ENCODE measurements around the gene MTHFD2.

Gene MTHFD2

DNA sequence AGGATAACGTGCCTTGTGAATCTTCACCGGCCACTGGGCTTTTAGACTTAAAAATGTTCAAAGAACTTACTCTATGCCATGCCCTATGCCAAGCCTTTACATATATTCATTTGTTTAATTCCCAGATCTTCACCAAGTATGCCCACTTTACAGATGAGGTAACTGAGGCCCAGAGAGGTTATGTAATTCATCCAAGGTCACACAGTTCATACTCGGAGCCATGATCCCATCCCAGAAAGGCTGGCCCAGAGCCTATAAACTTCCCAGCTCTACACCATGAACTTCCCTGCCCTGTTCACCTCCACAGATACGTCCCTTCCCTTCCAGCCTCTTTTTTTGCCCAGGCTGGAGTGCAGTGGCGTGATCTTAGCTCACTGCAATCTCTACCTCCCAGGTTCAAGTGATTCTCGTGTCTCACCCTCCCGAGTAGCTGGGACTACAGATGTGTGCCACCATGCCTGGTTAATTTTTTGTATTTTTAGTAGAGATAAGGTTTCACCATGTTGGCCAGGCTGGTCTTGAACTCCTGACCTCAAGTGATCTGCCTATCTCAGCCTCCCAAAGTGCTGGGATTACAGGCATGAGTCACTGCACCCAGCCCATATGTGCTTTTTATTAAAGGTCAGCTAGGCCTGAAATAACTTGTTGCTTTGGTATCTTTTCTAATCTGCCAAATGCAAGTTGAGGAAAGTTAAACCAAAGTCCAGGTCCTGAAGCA lies 44.1 kb downstream of the MTHFD2 start:
- no peak for DNase-seq
- Histone ChIP-seq H3K4me3 (ENCODE audit: low read depth in 1 of 2, low read length in 2 of 2) (no peak overlapping the region), H3K4me1 (ENCODE audit: insufficient read depth, low read length) (no peaks in the 10 kb centered on the region), H3K27ac (ENCODE audit: low read length) (no peak overlapping the region), H3K9me3 (ENCODE audit: insufficient read depth, low read length, severe bottlenecking) (no peaks in the 10 kb centered on the region), H3K4me2 (ENCODE audit: insufficient read depth, low read length) (no peak overlapping the region), H3K79me2 (ENCODE audit: insufficient read depth, low read length) (no peaks in the 10 kb centered on the region), H2AFZ (ENCODE audit: low read depth, low read length) (no peak overlapping the region), H3K36me3 (ENCODE audit: insufficient read depth, low read length) (no peaks in the 10 kb centered on the region), H3K27me3 (ENCODE audit: insufficient read depth, low read length, poor library complexity) (peaks cover 8% of the 10 kb centered on the region), H3K9ac (ENCODE audit: low read depth, low read length) (no peak overlapping the region), H4K20me1 (ENCODE audit: insufficient read depth, low read length) (no peaks in the 10 kb centered on the region)
- TF ChIP-seq, protein P1, sequence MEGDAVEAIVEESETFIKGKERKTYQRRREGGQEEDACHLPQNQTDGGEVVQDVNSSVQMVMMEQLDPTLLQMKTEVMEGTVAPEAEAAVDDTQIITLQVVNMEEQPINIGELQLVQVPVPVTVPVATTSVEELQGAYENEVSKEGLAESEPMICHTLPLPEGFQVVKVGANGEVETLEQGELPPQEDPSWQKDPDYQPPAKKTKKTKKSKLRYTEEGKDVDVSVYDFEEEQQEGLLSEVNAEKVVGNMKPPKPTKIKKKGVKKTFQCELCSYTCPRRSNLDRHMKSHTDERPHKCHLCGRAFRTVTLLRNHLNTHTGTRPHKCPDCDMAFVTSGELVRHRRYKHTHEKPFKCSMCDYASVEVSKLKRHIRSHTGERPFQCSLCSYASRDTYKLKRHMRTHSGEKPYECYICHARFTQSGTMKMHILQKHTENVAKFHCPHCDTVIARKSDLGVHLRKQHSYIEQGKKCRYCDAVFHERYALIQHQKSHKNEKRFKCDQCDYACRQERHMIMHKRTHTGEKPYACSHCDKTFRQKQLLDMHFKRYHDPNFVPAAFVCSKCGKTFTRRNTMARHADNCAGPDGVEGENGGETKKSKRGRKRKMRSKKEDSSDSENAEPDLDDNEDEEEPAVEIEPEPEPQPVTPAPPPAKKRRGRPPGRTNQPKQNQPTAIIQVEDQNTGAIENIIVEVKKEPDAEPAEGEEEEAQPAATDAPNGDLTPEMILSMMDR (IDR thresholded peaks at IDR 0.05; ENCODE audit: borderline replicate concordance, extremely low read depth, low read length, poor library complexity, severe bottlenecking): no peak
- no peak for TF ChIP-seq EZH2 (IDR thresholded peaks at IDR 0.05; ENCODE audit: borderline replicate concordance, low read depth, low read length, severe bottlenecking)
- ATAC-seq (ENCODE audit: insufficient read depth, low read depth): no peak

DNA sequence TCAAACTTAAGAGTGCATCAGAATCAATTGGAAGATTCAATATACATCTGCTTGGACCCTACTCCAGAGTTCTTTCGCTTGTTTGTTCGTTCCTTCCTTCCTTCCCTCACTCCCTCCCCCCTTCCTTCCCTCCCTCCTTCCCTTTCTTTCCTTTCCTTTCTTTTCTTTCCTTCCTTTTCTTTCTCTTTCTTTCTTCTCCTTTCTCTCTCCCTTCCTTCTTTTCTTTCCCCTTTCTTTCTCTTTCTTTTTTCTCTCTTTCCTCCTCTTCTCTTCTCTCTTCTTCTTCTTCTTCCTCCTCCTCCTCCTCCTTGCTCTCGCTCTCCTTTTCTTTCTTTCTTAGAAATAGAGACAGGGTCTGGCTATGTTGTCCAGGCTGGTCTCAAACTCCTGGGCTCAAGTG lies 45.9 kb downstream of the MTHFD2 start:
- Histone ChIP-seq H2AFZ (ENCODE audit: low read depth, low read length) (no peak overlapping the region), H3K4me3 (ENCODE audit: low read depth in 1 of 2, low read length in 2 of 2) (no peak overlapping the region), H3K36me3 (ENCODE audit: insufficient read depth, low read length) (no peaks in the 10 kb centered on the region), H3K4me2 (ENCODE audit: insufficient read depth, low read length) (no peak overlapping the region), H3K9ac (ENCODE audit: low read depth, low read length) (no peak overlapping the region), H3K27ac (ENCODE audit: low read length) (no peak overlapping the region), H3K4me1 (ENCODE audit: insufficient read depth, low read length) (no peaks in the 10 kb centered on the region), H4K20me1 (ENCODE audit: insufficient read depth, low read length) (no peaks in the 10 kb centered on the region), H3K9me3 (ENCODE audit: insufficient read depth, low read length, severe bottlenecking) (no peaks in the 10 kb centered on the region), H3K79me2 (ENCODE audit: insufficient read depth, low read length) (no peaks in the 10 kb centered on the region), H3K27me3 (ENCODE audit: insufficient read depth, low read length, poor library complexity) (peaks cover 2% of the 10 kb centered on the region)
- ATAC-seq (ENCODE audit: insufficient read depth, low read depth) (no peak), DNase-seq (no peak)
- TF ChIP-seq EZH2 (IDR thresholded peaks at IDR 0.05; ENCODE audit: borderline replicate concordance, low read depth, low read length, severe bottlenecking): no peak
- TF ChIP-seq, protein P1 (IDR thresholded peaks at IDR 0.05; ENCODE audit: borderline replicate concordance, extremely low read depth, low read length, poor library complexity, severe bottlenecking): no peak

DNA sequence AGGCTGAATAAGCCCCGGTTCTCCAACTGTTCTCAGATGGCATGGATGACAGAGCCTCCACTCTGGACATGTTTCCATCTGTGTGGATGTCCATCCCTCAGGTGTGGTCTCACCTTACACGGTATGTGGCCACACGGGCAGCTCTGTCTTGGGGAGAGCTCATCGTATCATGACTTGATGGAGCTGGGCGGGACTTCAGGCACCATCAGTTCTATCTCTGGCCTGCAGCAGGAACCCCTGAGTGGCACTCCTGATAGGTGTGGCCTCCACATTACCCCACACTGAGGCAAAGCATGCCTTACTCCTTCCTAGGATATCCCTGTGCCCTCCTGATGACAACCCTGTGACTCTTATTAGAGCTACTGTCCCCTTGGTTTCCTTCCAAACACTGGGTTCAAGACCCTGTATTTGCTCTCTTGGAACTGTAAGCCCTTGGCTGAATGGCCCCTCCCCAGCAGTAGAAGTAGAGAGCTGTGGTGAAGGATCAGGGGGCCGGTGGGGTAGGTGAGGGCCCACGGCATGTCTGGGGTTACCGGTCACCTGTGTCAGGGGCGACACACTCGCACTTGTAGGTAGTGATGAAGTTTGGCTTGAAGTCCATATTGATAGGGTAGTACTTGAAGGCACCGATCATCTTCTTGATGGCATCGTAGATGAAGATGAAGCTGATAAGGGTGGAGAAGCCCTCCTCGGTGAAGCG lies 48.2 kb downstream of the MTHFD2 start:
- no peak for TF ChIP-seq EZH2 (IDR thresholded peaks at IDR 0.05; ENCODE audit: borderline replicate concordance, low read depth, low read length, severe bottlenecking)
- TF ChIP-seq, protein P1 (IDR thresholded peaks at IDR 0.05; ENCODE audit: borderline replicate concordance, extremely low read depth, low read length, poor library complexity, severe bottlenecking): no peak

More for the DNA sequence above, 48.2 kb downstream of the MTHFD2 start:
- Histone ChIP-seq H3K4me3 (ENCODE audit: low read depth in 1 of 2, low read length in 2 of 2) (no peak overlapping the region), H3K27ac (ENCODE audit: low read length) (no peak overlapping the region), H3K36me3 (ENCODE audit: insufficient read depth, low read length) (no peaks in the 10 kb centered on the region), H3K9ac (ENCODE audit: low read depth, low read length) (no peak overlapping the region), H3K9me3 (ENCODE audit: insufficient read depth, low read length, severe bottlenecking) (no peaks in the 10 kb centered on the region), H3K4me1 (ENCODE audit: insufficient read depth, low read length) (no peaks in the 10 kb centered on the region), H3K27me3 (ENCODE audit: insufficient read depth, low read length, poor library complexity) (no peaks in the 10 kb centered on the region), H2AFZ (ENCODE audit: low read depth, low read length) (no peak overlapping the region), H3K4me2 (ENCODE audit: insufficient read depth, low read length) (no peak overlapping the region), H4K20me1 (ENCODE audit: insufficient read depth, low read length) (no peaks in the 10 kb centered on the region), H3K79me2 (ENCODE audit: insufficient read depth, low read length) (no peaks in the 10 kb centered on the region)
- ATAC-seq (ENCODE audit: insufficient read depth, low read depth) (no peak), DNase-seq (no peak)
